HepG2 (cell line): Measurements from ENCODE around the gene EXOC7. TPM values are rescaled to one million over a fixed set of nuclear protein-coding genes. Genes with fewer than 3 reads are reported as not detected.

Experiments
- ATF7 ChIP-seq, 2 experiments: fragments of 450-650 bp in 1 of 2; sonication (generic) in 1 of 2; formaldehyde crosslinking in 1 of 2; IDR thresholded peaks; 2 replicates each; pipeline versions ENCODE4 v1.4.0 to v1.6.1; 2016 to 2020; ENCODE audit warnings: antibody characterized with exemption in 1 of 2, mild to moderate bottlenecking in 1 of 2, missing genetic modification reagents in 1 of 2
- BATF2 ChIP-seq: sonication (generic); formaldehyde crosslinking; IDR thresholded peaks from 2 replicates; pipeline ENCODE4 v1.8.0; 2022; ENCODE audit warnings: mild to moderate bottlenecking, missing genetic modification reagents, moderate library complexity
- DPF2 ChIP-seq: sonication (generic); formaldehyde crosslinking; IDR thresholded peaks from 2 replicates; pipeline ENCODE4 v1.4.0; 2020; ENCODE audit warnings: mild to moderate bottlenecking, low read depth, missing genetic modification reagents, borderline replicate concordance
- EED ChIP-seq: sonication (generic); formaldehyde crosslinking; IDR thresholded peaks from 2 replicates; pipeline ENCODE4 v1.5.0; 2020; ENCODE audit warnings: mild to moderate bottlenecking, missing genetic modification reagents
- HES4 ChIP-seq: sonication (generic); formaldehyde crosslinking; IDR thresholded peaks from 2 replicates; pipeline ENCODE4 v1.9.0; 2021; ENCODE audit warnings: mild to moderate bottlenecking, missing genetic modification reagents, borderline replicate concordance
- IRF2 ChIP-seq: IDR thresholded peaks from 2 replicates; pipeline ENCODE4 v1.6.1; 2018; ENCODE audit warnings: missing genetic modification reagents, missing compliant biosample characterization
- KDM2A ChIP-seq: sonication (generic); formaldehyde crosslinking; IDR thresholded peaks from 2 replicates; pipeline ENCODE4 v1.4.0; 2020; ENCODE audit warnings: low read depth, missing genetic modification reagents, borderline replicate concordance
- MED8 ChIP-seq: sonication (generic); formaldehyde crosslinking; IDR thresholded peaks from 2 replicates; pipeline ENCODE4 v1.8.1; 2023; ENCODE audit warnings: mild to moderate bottlenecking, missing genetic modification reagents; ENCODE audit not compliant: insufficient replicate concordance
- RBAK ChIP-seq: sonication (generic); formaldehyde crosslinking; IDR thresholded peaks from 2 replicates; pipeline ENCODE4 v1.5.1; 2020; ENCODE audit warnings: mild to moderate bottlenecking, missing genetic modification reagents
- SETDB1 ChIP-seq: sonication (generic); formaldehyde crosslinking; IDR thresholded peaks from 2 replicates; pipeline ENCODE4 v1.5.1; 2020; ENCODE audit warnings: missing genetic modification reagents, mild to moderate bottlenecking, borderline replicate concordance
- ZFX ChIP-seq: sonication (generic); formaldehyde crosslinking; IDR thresholded peaks from 2 replicates; pipeline ENCODE4 v1.4.0; 2020; ENCODE audit warnings: mild to moderate bottlenecking, low read depth, missing genetic modification reagents, moderate library complexity
- ZFY ChIP-seq: sonication (generic); formaldehyde crosslinking; IDR thresholded peaks from 2 replicates; pipeline ENCODE4 v1.4.0; 2020; ENCODE audit warnings: missing genetic modification reagents
- ZNF550 ChIP-seq: sonication (generic); formaldehyde crosslinking; IDR thresholded peaks from 2 replicates; pipeline ENCODE4 v1.4.0; 2020; ENCODE audit warnings: mild to moderate bottlenecking, missing genetic modification reagents, borderline replicate concordance
- ZNF724P ChIP-seq: sonication (generic); formaldehyde crosslinking; IDR thresholded peaks from 2 replicates; pipeline ENCODE4 v1.8.0; 2022; ENCODE audit warnings: missing genetic modification reagents, borderline replicate concordance
- ZNF746 ChIP-seq: sonication (generic); formaldehyde crosslinking; IDR thresholded peaks from 2 replicates; pipeline ENCODE4 v1.8.0; 2022; ENCODE audit warnings: mild to moderate bottlenecking, missing genetic modification reagents
- polyA plus RNA-seq, 8 experiments: library from polyadenylated mRNA; depleted of rRNA in 3 of 8; stranded (reverse) in 7 of 8; unstranded in 1 of 8; fragments of >200 nt; fragmentation: Illumina TruSeq in 4 of 8; extraction: Trizol in 4 of 8; gene quantifications; 2 replicates each; pipeline versions ENCODE4 v1.2.1 to v1.2.3, GENCODE V29; 2011 to 2016; ENCODE audit warnings: low read depth in 4 of 8, missing spikeins in 1 of 8, mixed read lengths in 1 of 8; ENCODE audit not compliant: insufficient read depth in 1 of 8
- total RNA-seq, 5 experiments: library from RNA; depleted of rRNA; stranded (reverse); fragments of >200 nt; fragmentation: Illumina TruSeq; extraction: Trizol; gene quantifications; 2 replicates each; pipeline ENCODE4 v1.2.3, GENCODE V29; 2016; ENCODE audit warnings: low read depth in 1 of 5
- TF ChIP-seq, protein P1 (sequence below): sonication (generic); formaldehyde crosslinking; conservative IDR thresholded peaks from 2 replicates; pipeline ENCODE4 v1.8.0; 2022; ENCODE audit warnings: mild to moderate bottlenecking, moderate library complexity, missing genetic modification reagents
- TF ChIP-seq, protein P2 (sequence below): IDR thresholded peaks from 2 replicates; pipeline ENCODE4 v1.6.1; 2016; ENCODE audit warnings: mild to moderate bottlenecking
- TF ChIP-seq, protein P3 (sequence below): sonication (generic); formaldehyde crosslinking; IDR thresholded peaks from 2 replicates; pipeline ENCODE4 v1.8.1; 2022; ENCODE audit warnings: low read depth, mild to moderate bottlenecking, missing genetic modification reagents
- TF ChIP-seq, protein P4 (sequence below): sonication (generic); formaldehyde crosslinking; IDR thresholded peaks from 2 replicates; pipeline ENCODE4 v1.4.0; 2020; ENCODE audit warnings: mild to moderate bottlenecking, missing genetic modification reagents, borderline replicate concordance

Gene EXOC7
- total and polyA plus RNA-seq, 2 of the 13 experiments (the other 11 are each of a cell fraction or from before 2014, with no cell fraction given): 86.9 to 116 TPM

- TF ChIP-seq, protein P1, sequence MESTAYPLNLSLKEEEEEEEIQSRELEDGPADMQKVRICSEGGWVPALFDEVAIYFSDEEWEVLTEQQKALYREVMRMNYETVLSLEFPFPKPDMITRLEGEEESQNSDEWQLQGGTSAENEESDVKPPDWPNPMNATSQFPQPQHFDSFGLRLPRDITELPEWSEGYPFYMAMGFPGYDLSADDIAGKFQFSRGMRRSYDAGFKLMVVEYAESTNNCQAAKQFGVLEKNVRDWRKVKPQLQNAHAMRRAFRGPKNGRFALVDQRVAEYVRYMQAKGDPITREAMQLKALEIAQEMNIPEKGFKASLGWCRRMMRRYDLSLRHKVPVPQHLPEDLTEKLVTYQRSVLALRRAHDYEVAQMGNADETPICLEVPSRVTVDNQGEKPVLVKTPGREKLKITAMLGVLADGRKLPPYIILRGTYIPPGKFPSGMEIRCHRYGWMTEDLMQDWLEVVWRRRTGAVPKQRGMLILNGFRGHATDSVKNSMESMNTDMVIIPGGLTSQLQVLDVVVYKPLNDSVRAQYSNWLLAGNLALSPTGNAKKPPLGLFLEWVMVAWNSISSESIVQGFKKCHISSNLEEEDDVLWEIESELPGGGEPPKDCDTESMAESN (CRISPR knock-in tag): no peak
- TF ChIP-seq ZFY (CRISPR knock-in tag) (no peak), ZFX (CRISPR knock-in tag) (no peak; the same call in 1 of the 2 replicates), BATF2 (CRISPR knock-in tag) (no peak), IRF2 (CRISPR knock-in tag) (no peak), EED (0 out of 2 replicates have a peak, but pooled peaks have one; percentile 18), DPF2 (CRISPR knock-in tag) (no peak), SETDB1 (CRISPR knock-in tag) (no peak), ATF7 (IDR thresholded peaks at IDR 0.05) (no peak), ATF7 (CRISPR knock-in tag; IDR thresholded peaks at IDR 0.05) (no peak), ZNF724P (CRISPR knock-in tag) (no peak), ZNF550 (no peak), RBAK (CRISPR knock-in tag) (no peak), HES4 (CRISPR knock-in tag) (0 out of 2 replicates have a peak, but pooled peaks have one; percentile 2), MED8 (peak; percentile 75), ZNF746 (CRISPR knock-in tag) (no peak), KDM2A (0 out of 2 replicates have a peak, but pooled peaks have one; percentile 14)
- TF ChIP-seq, protein P2, sequence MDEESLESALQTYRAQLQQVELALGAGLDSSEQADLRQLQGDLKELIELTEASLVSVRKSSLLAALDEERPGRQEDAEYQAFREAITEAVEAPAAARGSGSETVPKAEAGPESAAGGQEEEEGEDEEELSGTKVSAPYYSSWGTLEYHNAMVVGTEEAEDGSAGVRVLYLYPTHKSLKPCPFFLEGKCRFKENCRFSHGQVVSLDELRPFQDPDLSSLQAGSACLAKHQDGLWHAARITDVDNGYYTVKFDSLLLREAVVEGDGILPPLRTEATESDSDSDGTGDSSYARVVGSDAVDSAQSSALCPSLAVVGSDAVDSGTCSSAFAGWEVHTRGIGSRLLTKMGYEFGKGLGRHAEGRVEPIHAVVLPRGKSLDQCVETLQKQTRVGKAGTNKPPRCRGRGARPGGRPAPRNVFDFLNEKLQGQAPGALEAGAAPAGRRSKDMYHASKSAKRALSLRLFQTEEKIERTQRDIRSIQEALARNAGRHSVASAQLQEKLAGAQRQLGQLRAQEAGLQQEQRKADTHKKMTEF (CRISPR knock-in tag): no peak
- TF ChIP-seq, protein P3, sequence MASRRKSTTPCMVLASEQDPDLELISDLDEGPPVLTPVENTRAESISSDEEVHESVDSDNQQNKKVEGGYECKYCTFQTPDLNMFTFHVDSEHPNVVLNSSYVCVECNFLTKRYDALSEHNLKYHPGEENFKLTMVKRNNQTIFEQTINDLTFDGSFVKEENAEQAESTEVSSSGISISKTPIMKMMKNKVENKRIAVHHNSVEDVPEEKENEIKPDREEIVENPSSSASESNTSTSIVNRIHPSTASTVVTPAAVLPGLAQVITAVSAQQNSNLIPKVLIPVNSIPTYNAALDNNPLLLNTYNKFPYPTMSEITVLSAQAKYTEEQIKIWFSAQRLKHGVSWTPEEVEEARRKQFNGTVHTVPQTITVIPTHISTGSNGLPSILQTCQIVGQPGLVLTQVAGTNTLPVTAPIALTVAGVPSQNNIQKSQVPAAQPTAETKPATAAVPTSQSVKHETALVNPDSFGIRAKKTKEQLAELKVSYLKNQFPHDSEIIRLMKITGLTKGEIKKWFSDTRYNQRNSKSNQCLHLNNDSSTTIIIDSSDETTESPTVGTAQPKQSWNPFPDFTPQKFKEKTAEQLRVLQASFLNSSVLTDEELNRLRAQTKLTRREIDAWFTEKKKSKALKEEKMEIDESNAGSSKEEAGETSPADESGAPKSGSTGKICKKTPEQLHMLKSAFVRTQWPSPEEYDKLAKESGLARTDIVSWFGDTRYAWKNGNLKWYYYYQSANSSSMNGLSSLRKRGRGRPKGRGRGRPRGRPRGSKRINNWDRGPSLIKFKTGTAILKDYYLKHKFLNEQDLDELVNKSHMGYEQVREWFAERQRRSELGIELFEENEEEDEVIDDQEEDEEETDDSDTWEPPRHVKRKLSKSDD (CRISPR knock-in tag): 0 out of 2 replicates have a peak, but pooled peaks have one; percentile 47
- TF ChIP-seq, protein P4, sequence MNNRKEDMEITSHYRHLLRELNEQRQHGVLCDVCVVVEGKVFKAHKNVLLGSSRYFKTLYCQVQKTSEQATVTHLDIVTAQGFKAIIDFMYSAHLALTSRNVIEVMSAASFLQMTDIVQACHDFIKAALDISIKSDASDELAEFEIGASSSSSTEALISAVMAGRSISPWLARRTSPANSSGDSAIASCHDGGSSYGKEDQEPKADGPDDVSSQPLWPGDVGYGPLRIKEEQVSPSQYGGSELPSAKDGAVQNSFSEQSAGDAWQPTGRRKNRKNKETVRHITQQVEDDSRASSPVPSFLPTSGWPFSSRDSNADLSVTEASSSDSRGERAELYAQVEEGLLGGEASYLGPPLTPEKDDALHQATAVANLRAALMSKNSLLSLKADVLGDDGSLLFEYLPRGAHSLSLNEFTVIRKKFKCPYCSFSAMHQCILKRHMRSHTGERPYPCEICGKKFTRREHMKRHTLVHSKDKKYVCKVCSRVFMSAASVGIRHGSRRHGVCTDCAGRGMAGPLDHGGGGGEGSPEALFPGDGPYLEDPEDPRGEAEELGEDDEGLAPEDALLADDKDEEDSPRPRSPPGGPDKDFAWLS: 0 out of 2 replicates have a peak, but pooled peaks have one; percentile 44
Measured at GRCh38 chr17:76137351-76138233, 34.0 kb upstream of the EXOC7 start (continued).
